HG03432 (cell line): ENCODE data around the gene SLC27A5.
"Not testable (repeated sequence)": the region's sequence is repeated elsewhere in the genome, so short reads cannot be mapped to it uniquely, and the experiment has no call there.

Source experiments
- ATAC-seq: cut with Tn5 transposase; IDR thresholded peaks from one replicate; pipeline ENCODE4 v1.9.1; 2021; ENCODE audit warnings: mild to moderate bottlenecking, moderate library complexity; ENCODE audit not compliant: unreplicated experiment

SLC27A5 gene

GRCh38 chr19:58471736-58472135 is 40.1 kb downstream of the SLC27A5 start:
- no peak for ATAC-seq

GRCh38 chr19:58470837-58471543 is 40.8 kb downstream of the SLC27A5 start:
- ATAC-seq, result not testable (repeated sequence)

- no peak for ATAC-seq
These were observed 42.4 kb downstream of the SLC27A5 start for GRCh38 chr19:58469241-58470013.

GRCh38 chr19:58468216-58468839 is 43.5 kb downstream of the SLC27A5 start:
- ATAC-seq, result no peak

GRCh38 chr19:58466760-58467589 is 44.8 kb downstream of the SLC27A5 start, which contains the start of gene ZNF324:
TSS of gene ZNF324 (plus strand) at chr19:58467080. CDS start at chr19:58469186, 2,106 bp downstream.
- peak; percentile 88 for ATAC-seq

GRCh38 chr19:58466089-58466759 is 45.6 kb downstream of the SLC27A5 start:
- peak; percentile 15 for ATAC-seq

- no peak for ATAC-seq
These were observed 51.8 kb downstream of the SLC27A5 start for GRCh38 chr19:58460039-58460438.

GRCh38 chr19:58456111-58456510 is 55.7 kb downstream of the SLC27A5 start:
- ATAC-seq, result no peak

GRCh38 chr19:58455306-58455705 is 56.5 kb downstream of the SLC27A5 start:
- ATAC-seq, result no peak

- no peak for ATAC-seq
These were observed 58.0 kb downstream of the SLC27A5 start for GRCh38 chr19:58453743-58454142.

- peak; percentile 94 for ATAC-seq
These were observed 60.3 kb downstream of the SLC27A5 start, which contains the start of gene ZNF324B for GRCh38 chr19:58451358-58452101. TSS of gene ZNF324B (plus strand) at chr19:58451622. CDS start at chr19:58453702, 2,080 bp downstream.

- peak; percentile 19 for ATAC-seq
These were observed 60.9 kb downstream of the SLC27A5 start for GRCh38 chr19:58450856-58451357.

GRCh38 chr19:58449980-58450379 is 61.8 kb downstream of the SLC27A5 start:
- ATAC-seq, result not testable (repeated sequence)

- not testable (repeated sequence) for ATAC-seq
These were observed 62.9 kb downstream of the SLC27A5 start for GRCh38 chr19:58448860-58449259.
